ENCODE data around the gene ELF2.
"Not testable (repeated sequence)": the region's sequence is repeated elsewhere in the genome, so short reads cannot be mapped to it uniquely, and the experiment has no call there.

Gene ELF2

DNA sequence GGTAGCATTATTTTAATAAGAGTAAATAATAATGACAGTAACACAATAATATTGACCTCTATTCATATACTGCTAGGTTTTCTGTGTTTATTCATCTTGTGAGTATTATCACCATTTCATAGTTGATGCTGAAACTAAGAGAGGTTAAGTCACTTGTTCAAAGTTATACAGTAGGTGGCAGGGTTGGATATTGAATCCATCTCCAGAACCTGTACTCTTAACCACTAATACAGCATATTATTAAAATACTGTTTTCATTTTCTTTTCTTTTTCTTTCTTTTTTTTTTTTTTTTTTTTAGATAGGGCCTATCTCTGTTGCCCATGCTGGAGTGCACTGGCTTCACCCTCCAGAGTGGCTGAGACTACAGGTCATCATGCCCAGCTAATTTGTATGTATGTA lies 7.1 kb upstream of the ELF2 start:
- no peak for DNase-seq

DNA sequence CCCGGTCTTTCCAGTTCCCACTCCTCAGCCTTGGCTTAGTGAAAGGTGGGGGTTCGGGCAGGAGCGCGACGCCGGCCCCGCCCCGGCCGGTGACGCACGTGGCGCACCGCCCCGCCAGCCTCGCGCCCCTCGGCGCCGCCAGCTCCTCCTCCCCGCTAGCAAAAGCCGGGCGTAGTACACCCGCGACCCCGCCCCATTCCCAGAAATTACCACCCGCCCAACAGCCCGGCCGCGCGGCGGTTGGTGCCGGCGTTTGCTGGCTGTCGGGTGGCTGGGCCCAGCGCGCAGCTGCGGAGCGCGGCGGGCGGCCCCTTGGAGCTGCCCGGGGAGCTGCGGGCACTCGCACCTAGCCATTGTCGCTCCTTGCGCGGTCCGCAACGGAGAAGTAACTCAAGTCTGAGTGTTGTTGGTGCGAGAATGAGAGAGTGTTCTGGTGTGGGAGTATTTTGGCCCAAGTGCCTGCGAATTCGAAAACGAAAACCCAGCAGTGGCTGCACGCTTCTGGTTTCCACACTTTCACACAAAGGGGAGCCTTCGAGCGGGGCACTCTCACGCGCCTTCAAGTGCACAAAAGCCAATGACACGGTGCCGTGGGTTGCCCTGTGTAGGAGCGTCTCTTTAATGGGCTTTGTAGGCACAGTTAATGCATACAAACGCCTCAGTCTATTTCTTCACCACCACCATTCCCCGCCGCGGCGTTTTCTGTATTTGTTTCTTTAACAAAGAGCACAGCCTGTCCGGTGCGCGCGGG lies 1.0 kb upstream of the ELF2 start:
- DNase-seq = peak; percentile 98

DNA sequence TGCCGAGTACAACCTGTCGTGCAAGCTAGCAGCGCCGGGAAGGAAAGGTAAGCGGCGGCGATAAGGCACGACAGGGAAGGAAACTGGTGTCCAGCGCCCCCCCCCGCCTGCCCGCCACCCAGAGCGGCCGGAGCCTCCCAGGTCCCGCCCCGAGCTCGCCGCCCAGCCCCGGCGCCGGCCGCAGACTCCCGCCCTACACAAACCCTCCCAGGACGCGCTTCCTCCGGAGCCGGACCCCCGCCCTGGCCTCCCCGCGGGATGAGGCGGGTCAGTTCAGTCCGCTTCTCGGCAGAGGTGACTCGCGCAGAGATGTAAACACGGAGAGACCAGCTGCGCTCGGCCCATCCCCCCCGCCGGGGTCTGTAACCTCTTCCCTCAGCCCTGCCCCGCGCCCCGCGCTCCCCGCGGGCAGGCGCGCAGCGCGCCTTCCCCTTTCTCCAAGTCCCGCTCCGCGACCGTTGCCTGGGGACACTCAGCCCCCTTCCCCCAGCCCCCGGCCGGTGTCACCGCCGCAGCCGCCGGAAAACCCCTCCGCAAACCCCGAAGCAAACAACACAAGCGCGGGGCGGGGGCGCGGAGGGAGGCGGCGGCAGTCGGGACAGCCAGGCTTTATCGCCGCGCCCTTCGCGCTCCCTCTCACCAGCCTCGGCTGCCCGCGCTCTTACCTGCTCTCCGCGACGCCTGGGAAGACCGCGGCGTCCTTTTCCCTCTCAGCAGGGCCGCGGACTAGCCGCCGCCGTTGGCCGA lies 543 bp downstream of the ELF2 start:
- DNase-seq = peak; percentile 84

DNA sequence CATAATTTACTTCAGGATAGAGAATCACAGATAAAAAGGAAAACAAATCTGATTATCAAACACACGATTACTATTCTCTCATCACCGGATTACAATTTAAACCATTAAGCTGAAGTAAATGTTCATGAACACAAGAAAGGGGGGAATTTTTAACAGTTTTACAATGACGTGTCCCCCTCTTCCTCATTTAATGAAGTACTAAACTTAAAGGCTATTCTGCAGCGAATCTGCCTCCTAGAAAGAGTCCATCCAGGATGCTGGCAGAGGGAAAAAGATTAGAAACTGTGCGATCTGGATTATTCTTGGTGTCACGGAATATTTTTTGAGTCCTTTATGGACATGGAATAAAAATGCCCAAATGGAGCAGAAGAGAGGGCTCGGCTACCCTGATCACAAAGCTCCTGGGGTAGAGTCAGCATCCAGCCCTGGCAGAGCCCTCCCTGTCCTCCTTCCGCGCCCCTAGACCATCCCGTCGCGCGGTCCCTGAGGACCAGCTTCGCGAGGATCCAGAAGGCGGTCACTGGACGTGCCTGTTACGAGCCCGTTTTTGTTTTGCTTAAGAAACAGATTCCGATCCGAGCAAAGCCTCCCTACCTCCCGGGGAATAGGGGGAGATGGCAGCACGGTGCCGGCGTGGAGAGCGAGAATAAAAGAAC lies 1.2 kb downstream of the ELF2 start:
- no peak for DNase-seq

DNA sequence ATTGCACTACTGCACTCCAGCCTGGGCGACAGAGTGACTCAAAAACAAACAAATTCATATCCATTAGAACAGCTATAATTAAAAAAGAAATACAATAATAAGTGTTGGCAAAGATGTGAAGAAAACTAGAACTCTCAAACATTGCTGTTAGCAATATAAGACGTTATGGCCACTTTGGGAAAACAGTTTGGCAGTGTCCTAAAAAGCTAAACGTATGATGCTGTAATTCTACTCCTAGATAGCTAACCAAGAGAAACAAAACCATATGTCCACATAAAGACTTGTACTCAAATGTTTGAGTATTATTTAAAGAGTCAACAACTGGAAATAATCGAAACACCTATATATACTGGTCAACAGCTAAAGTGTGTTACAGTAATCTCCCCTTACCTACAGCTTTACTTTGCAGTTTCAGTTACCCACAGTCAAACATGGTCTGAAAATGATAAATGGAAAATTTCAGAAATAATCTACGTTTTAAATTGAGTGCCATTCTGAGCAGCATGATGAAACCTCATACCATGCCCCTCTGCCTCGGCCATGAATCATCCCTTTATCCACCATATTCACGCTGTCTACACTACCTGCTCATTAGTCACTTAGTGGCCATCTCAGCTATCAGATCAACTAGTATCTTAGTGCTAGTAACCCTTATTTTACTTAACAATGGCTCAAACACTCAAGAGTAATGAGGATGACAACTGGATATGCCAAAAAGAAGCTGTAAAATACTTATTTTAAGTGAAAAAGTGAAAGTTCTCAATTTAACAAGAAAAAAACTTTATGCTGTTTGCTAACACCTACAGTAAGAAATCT lies 4.9 kb downstream of the ELF2 start:
- no peak for DNase-seq

DNA sequence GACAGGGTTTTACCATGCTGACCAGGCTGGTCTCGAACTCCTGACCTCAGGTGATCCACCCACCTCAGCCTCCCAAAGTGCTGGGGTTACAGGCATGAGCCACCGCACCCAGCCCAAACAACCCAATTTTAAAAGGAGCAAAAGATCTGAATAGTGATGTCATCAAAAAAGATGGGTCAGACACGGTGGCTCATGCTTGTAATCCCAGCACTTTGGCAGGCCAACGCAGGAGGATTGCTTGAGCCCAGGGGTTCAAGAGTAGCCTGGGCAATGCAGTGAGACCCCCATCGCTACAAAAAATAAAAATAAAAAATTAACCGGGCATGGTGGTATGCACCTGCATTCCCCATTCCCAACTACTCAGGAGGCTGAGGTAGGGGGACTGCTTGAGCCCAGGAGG lies 6.1 kb downstream of the ELF2 start:
- no peak for DNase-seq

DNA sequence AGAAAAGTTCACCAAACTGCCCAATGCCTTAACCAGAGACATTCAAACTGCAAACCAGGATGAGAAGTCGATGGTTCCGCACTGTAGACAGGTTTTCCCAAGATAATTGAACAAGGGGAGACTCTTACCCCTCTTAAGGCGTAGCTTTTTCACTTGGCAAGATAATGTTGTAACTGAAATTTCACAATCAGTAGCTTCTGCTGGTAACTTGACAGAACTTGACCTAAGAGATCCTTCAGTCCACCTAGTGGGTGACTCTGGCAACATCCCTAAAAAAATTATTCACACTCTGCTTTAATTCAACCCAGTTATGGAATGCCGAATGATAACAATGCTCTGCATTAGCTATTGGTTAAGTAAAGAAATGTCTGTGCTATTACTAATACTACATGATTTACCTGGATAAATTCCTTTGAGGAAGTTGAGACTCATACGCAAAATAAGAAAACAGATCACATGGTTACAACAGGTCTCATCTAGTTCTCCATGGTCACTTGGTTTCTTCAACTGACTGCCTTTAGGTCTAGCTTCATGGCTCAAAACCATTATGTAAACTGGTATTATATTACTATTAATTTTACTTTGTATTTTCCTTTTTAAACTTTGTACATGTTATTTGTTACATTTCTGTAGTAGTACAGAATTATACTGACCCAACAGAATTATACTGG lies 9.1 kb downstream of the ELF2 start:
- DNase-seq = no peak

DNA sequence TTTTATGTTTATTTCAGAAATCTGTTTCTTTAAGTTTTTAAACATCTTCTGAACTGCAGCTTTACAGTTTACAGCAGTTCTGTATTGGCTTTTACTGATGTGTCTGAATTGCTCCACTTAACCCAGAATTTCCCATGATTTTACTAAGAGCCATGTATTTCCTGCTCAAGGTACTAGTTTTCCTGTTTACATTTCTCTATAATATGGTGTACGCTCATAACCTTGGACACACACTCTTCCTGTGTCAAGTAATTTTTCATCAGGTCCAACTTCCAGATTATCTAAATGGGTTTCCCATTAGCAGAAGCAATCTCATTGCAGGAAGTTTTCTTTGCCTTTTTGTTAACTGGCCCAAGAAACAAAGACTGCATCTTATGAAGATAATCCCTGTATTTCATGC lies 12.3 kb downstream of the ELF2 start:
- no peak for DNase-seq

DNA sequence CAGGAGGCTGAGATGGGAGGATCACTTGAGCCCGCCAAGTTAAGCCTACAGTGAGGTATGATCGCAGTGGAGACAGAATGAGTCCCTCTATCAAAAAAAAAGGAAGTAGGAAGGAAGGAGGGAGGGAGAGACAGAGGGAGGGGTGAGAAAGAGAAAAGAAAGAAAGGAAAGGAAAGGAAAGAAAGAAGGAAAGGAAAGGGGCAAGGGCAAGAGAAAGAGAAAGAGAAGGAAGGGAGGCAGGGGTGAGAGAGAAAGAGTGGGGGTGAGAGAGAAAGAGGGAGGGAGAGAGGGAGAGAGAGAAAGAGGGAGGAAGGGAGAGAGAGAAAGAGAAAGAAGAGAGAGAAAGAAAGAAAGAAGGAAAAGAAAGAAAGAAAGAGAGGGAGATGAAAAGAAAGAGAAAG lies 13.2 kb downstream of the ELF2 start:
- DNase-seq = no peak

DNA sequence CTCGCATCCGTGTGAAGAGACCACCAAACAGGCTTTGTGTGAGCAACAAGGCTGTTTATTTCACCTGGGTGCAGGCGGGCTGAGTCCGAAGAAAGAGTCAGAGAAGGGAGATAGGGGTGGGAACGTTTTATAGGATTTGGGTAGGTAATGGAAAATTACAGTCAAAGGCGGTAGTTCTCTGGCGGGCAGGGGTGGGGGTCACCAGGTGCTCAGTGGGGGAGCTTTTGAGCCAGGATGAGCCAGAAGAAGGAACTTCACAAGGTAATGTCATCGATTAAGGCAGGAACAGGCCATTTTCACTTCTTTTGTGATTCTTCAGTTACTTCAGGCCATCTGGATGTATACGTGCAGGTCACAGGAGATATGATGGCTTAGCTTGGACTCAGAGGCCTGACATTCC lies 19.0 kb downstream of the ELF2 start:
- DNase-seq = not testable (repeated sequence)

DNA sequence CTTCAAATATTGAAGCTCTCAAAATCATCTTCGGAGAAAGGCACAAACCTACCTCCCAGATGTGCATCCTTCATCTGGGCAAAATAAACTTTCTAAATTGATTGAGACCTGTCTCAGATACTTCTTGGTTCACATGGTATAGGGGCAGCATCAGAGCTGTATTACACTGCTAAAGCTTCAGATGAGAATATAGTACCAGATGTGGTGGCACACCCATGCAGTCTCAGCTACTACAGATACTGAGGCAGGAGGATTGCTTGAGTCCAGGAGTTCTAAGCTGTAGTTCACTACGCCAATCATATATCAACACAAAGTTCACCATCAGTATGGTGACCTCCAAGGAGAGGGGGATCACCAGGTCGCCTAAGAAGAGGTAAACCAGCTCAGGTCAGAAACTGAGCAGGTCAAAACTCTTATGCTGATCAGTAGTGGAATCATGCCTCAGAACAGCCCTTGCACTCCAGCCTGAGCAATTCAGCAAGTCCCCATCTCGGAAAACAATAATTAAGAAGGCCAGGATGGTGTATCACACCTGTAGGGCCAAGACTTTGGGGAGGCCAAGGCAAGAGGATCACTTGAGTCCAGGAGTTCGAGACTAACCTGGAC lies 22.0 kb downstream of the ELF2 start:
- DNase-seq = no peak

DNA sequence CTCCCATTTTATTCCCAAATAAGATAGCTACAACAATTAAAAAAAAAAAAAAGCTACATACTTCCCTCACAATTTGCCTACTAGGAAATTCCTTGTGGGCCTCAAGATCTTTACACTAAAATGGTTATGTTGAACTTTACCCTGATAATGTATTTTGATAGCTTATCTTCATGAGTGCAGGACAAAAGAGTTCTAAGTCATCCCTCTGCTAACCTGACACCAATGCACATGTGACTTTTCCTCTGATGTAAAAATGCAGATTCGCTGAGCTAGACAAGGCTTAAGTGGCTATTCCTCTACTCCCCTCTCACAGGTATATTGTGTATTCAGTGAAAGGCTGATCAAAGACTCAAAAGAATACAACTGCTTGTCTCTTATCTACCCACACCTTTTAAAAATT lies 22.5 kb downstream of the ELF2 start:
- no peak for DNase-seq

DNA sequence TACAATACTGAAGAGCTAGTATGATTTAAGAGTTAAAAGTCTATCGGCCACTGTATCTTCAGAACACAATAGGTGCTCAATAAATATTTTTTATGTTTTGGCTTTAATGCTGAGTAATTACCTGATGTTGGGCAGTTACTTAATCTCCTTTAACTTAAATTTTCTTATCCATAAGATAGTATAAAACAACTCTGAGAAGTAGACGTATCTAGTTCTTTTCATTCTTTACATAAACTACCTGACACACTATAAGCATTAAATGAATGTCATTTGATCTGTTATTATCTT lies 22.9 kb downstream of the ELF2 start:
- DNase-seq = no peak

DNA sequence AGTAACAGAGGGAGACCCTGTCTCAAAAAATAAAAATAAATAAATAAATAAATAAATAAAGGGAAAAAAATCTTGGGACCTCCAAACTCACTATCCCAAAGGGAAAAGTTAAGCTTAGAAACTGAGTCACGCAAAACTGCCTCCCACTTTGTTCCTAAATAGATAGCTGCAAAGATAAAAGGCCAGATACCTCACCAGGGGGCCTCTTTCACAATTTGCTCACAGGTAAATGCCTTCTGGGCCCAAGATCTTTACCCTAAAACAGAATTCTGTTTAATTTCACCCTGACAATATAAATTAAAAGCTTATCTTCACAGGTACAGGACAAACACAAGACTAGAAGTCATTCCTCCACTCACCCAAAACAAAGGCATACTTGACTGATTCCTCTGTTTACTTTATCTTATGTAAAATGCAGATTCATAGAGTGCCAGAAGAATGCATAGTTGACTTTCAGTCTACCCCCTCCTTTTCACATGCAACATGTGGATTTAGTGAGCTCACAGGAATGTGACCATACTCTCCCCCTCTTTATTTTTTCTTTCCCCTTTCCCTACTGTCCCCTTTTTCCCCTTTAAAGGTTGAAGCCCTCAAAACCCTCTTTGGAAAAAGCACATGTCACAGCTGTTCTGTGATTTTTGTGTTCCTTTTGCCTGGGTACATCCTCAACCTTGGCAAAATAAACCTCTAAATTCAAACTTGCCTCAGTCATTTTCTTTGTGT lies 23.4 kb downstream of the ELF2 start:
- DNase-seq = no peak

DNA sequence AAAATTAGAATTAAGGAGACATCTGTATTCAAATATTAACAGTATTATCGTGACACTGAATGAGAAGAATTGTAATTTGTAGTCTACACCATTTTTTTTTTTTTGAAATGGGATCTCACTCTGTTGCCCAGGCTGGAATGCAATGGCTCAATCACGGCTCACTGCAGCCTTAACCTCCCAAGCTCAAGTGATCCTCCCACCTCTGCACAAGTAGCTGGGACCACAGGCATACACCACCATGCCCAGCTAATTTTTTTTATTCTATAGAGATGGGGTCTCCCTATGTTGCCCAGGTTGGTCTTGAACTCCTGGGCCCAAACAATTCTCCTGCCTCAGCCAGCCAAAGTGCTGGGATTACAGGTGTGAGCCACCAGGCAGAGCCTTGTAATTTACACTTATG lies 24.8 kb downstream of the ELF2 start:
- no peak for DNase-seq

DNA sequence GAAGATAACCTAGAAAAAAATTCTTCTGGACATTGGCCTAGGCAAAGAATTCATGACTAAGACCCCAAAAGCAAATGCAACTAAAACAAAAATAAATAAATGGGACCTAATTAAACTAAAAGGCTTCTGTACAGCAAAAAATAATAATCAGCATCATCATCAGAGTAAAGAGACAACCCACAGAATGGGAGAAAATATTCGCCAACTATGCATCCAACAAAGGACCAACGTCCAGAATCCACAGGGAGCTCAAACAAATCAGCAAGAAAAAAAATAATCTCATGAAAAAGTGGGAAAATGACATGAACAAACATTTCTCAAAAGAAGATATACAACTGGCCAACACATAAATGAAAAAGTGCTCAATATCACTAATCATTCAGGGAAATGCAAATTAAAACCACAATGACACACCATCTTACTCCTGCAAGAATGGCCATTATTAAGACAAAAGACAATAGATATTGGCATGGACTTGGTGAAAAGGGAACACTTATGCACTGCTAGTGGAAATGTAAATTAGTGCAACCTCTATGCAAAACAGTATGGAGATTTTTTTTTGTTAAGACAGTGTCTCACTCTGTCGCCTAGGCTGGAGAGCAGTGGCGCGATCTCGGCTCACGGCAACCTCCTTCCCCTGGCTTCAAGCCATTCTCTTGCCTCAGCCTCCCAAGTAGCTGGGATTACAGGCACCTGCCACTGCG lies 29.9 kb downstream of the ELF2 start:
- DNase-seq = no peak

DNA sequence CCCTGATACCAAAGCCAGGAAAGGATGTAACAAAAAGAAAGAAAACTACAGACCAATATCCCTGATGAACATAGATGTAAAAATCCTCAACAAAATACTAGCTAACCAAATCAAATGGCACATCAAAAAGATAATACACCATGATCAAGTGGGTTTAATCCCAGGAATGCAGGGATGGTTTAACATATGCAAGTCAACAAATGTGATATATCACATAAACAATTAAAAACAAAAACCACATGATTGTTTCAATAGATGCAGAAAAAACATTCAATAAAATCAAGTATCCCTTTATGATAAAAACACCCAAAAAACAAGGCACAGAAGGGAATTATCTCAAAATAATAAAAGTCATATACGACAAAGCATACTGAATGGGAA lies 31.5 kb downstream of the ELF2 start:
- no peak for DNase-seq

DNA sequence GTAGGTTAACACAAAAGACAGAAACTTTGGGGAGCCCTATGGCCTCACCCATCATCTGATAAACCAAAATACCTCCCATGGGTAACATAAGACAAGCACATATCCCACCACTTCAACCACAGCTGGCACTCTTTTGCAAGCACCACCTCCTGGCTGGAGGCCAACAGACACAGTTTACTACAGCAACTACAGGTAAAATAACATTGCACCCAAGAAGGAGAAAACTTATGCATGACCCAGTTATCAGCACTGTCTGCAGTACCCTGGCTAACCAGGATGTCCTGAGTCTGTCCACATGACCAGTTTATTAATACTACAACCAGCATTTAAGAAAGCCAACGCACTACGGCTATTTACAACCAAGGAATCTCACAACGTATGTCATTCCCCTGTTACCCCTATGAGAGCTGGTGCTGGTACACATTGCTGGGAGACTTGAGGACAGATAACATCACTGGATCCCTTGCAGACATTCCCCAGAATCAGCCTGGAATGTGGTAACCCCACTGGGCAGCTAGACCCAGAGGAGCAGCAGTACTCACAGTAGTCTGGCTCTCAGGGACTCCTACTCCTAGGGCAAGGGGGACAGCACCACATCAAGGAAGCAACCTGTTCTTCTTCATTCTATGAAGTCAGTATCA lies 32.0 kb downstream of the ELF2 start:
- no peak for DNase-seq

DNA sequence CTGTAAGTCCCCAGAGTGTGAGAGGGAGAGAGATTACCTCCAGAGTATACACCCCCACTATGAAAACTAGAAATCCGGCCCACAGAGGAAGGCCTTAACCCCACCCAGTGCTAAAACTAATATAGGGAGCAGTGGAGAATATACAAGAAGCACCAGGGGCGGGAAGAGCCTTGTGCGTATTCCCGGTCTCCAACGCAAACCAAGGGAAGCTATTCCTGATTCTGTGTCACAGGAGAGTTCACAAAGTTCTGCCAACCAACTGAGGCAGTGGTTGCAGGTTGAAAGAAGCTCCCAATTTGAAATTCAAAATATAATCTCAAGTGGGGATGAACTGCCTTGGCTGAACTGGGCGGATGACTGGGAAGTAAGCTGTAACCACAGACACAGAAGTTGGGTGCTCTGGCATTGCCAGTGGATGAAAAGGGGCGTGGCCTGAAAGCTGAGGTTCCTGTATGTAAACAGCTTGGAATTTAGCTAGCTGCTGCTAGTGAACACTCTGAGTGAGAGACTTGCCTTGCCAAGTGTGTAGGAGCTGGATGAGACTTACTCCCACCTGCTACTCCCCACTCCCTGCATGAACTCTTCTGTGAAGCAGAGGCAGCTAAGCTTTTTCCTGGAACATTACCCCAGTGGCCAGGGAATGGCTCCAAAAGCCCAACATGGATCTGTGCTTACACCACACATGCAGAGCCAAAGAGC lies 32.7 kb downstream of the ELF2 start:
- DNase-seq = no peak

DNA sequence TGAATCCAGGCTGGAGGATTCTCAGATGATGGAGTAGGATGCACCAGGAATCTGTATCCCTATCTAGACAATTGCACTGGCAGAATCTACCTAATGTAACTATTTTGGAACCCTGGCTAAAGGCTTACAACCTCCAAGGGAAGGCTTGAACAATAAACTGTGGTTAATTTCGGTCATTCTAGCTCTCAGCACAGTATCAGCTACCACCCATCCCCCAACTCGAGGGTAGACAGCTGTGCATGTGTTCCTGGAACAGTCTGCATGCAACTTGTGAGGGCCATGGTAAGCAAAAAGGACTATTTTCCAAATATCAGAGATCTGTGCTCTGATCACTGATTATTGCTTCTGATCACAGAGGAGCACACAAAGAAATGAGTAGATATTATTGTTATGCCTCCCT lies 34.0 kb downstream of the ELF2 start:
- no peak for DNase-seq

All from right forelimb (tissue), 1 donor.